Measurements from ENCODE around the gene CA5B.
"Not testable (repeated sequence)": the region's sequence is repeated elsewhere in the genome, so short reads cannot be mapped to it uniquely, and the experiment has no call there.

The CA5B gene

DNA sequence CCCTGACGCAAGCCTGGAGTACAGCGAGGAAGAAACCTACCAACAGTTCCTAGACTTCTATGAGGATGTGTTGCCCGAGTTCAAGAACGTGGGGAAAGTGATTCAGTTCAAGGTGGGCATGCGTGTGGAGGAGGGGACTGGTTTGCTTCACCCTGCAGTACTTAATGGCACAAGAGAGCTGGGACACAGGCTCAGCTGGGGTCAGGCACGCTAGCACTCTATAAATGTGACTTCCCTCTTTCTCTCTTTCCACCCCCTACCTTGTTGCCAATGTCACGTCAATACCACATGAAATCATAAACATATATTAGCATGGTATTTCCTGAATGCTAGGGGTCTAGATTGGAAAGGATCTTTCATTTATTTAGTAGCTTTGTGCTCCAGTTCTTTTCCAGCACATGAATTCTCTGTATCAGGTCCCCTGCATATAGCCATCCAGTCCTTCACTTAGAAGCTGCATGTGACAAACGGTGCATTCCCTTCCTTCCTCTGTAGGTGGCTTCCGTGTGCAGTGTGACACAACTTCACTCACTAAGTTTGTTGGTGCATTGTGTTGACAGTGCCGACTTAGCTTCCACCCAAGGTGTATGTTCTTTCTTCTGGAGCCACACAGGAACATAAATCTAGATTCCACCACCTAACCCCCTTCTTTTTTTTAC, 77.8 kb downstream of the CA5B start:
- DNase-seq = no peak

DNA sequence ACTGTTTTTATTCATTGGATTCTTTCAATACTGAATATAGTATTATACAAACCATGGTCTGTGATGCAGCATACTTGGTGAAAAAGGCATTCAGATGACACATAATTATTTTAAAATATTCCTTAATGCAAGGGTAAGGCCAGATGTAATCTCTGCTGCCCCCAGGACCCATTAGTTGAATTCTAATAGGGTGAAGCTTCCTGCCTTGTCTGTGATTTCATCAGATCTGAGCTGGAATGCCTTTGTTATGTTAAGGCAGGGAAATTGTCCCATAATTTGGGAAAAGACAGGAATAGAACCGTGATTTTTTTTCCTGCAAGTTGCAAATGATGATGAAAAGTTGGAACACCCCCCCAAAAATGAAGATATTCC, 78.4 kb downstream of the CA5B start:
- DNase-seq = no peak

DNA sequence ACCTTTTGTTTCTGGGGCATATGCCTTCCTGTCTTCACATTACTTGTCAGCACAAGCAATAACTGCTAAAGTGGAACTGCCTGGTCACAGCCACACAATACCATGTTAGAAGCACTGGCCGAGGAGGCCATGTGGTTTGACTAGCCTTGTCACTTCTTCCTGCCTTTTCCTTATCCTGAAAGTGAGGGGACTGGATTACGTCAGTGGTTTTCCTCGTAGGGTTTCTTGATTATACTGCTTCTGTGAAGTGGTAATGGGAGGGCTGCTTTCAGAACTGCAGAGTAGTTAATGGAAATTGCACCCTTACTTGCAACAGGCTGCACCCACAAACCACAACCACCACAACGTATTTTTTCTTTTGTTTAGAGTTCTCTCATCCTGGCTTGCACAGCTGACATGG, 78.8 kb downstream of the CA5B start:
- no peak for DNase-seq

DNA sequence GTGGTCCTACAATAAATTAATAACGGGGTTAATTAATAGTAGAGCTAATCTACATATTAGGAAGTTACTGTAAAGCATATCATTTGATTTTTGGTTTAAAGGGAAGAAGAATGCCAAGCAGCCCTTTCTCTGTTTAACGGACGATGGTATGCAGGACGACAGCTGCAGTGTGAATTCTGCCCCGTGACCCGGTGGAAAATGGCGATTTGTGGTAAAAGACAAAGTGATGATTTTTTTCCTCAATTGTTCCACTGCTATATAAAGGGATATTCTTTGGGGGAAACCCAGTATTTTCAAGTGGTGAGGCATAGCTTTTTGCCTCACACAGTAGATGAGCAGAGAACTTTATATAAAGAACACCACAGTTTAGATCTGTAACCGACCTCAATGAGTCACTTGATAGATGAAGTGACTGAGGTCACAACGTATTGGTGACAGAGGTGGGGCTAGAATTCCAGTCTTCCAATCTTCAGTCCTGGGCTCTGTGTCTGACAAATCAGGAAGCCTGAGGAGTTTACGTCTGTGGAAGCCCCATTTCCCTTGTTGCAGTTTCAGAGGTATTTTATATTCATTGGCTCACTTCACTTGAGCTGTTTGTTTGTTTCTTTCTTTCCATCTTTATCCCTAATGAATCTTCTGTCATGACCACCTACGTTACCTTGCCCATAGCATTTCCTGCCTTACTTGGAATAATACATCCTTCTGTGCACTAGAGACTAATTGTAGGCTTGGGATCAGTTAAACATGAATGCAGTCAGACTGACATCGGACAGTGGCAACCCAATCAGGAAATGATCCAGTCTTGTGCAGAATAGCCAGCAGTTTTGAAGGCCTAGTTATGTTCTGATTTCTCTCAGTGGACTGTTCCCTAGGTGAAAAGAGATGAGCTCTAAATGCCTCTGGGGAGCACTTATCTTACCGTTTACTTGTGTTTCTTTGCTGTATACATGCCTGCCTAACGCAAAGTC, 82.3 kb downstream of the CA5B start:
- no peak for DNase-seq

- DNase-seq = no peak
Measured at GRCh38 chrX:15822922-15823321, 84.9 kb downstream of the CA5B start.

DNA sequence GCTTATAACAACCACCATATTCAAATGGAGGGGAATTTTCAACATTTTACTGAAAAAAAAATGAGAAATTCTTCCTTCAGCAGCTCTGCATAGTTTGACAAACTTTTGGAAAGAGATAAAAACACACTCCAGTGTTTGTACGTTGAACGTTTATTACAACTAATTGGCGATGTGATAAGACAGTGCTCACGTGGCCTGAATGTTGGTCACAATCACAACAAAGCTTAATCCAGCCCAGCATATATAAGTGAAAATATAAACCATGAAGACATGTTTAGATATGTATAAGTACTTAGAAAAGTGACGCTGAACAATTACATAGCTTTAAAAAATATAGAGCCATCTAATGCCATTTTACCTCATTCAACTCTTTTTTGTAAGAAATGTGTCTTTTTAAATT, 87.9 kb downstream of the CA5B start:
- no peak for DNase-seq

DNA sequence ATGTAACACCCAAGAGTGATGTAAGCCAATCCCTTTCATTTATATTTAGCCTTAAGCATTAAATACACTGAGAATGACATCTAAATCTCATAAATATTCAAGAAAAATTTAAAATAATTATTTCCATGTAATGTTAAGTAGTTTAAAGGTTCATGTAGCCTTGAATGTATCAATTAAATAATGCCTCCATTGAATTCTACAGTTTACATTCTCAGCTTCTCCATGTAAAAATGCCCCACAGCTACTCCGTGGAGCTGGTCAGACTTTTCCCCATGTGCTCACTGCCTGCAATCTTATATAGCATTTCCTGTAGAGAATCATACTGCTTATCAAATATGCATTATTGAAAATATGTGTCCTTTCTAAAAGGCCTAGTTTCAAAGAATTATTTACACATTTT, 91.1 kb downstream of the CA5B start:
- DNase-seq = no peak

GRCh38 chrX:15831347-15831746, 93.3 kb downstream of the CA5B start:
- DNase-seq = not testable (repeated sequence)

DNA sequence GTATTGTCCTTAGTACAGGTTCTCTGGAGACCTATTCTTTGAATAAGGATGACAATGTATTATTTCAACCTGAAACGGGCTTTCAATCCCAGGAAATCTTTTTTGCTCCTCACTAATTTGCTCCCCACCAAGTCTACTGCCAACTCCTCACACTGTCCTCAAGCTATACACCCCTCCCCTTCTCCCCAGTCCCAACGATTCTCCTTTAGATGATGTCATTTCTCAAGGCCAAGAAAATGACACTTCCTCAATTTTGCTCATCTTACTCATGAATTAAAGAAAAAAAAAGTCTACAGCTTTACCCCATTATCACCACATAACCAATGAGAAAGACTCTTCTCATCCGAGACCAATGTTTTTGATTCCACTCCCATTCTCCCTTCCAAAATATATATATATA, 96.0 kb downstream of the CA5B start:
- DNase-seq = no peak

DNA sequence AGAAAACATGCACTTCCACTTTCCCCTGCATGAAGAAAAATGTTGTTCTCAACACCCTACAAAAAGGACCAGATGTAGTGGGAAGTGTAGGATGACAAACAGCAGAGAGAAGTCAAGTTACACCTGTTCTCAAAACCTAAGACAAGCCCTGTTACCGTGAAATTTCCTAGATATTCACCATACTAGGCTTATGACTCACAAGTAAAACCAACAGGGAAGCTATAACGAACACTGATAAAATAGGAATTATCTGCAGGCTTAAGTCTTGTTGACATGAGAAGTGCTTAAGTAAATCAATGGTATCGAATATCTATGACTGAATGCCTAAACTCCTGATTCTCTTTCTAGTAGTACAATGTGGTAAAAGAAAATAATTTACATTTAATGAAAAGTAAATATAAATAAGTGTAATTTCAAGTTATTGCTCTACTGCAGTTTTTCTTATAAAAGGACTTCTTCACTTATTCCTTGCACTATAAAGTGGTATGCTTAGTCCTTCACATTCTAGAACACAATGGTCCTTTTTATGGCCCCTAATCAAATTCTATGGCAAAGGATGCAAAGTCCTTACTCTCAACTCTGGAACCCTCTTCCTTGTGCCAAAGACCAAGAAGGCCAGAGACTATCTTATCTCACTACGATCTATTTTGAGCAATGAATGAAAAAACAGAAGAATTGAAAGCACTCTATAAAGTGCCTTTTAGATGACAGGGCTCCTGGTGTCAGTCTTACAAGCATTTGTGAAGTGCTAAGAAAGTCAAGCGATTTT, 96.9 kb downstream of the CA5B start:
- DNase-seq = no peak

Data from KG1 (cell line).